Natural killer cell (primary cell): ENCODE data around the gene MCTP1. TPM values are rescaled to one million over a fixed set of nuclear protein-coding genes. Genes with fewer than 3 reads are reported as not detected.
"Not testable (repeated sequence)": the region's sequence is repeated elsewhere in the genome, so short reads cannot be mapped to it uniquely, and the experiment has no call there.

Experiments
- ATAC-seq, 3 donors: fragments of 150-1000 bp in 2 of 3; fragments of 200-7000 bp in 1 of 3; cut with Tn5 transposase; 1 replicate in 1 of 3; 2 replicates in 2 of 3; pipeline ENCODE4 v1.10.0; 2021; ENCODE audit warnings: mild to moderate bottlenecking in 2 of 3, moderate library complexity in 2 of 3
- DNase-seq, 2 donors: peaks; one replicate each; pipeline versions ENCODE4 v3.0.0 to v3.0.0-alpha.2; 2013 to 2021; ENCODE audit warnings: mixed read lengths in 1 of 2
- H3K27ac ChIP-seq: one replicate; pipeline ENCODE4 v1.5.1; 2013; ENCODE audit warnings: mild to moderate bottlenecking, low read length
- H3K27me3 ChIP-seq: one replicate; pipeline ENCODE4 v1.6.1; 2013; ENCODE audit warnings: low read length; ENCODE audit not compliant: control insufficient read depth, insufficient read depth
- H3K36me3 ChIP-seq: one replicate; pipeline ENCODE4 v1.6.1; 2013; ENCODE audit warnings: low read length; ENCODE audit not compliant: control insufficient read depth, insufficient read depth
- H3K4me1 ChIP-seq: one replicate; pipeline ENCODE4 v1.6.1; 2013; ENCODE audit warnings: low read length; ENCODE audit not compliant: control insufficient read depth, insufficient read depth
- H3K4me3 ChIP-seq: one replicate; pipeline ENCODE4 v1.5.1; 2013; ENCODE audit warnings: low read length
- H3K9me3 ChIP-seq: one replicate; pipeline ENCODE4 v1.6.1; 2013; ENCODE audit warnings: low read length; ENCODE audit not compliant: control insufficient read depth, insufficient read depth
- H3K27ac Mint-ChIP-seq, 2 donors: one replicate each; pipeline ENCODE4 v1.8.0; 2022; ENCODE audit warnings: mild to moderate bottlenecking in 2 of 2, mixed read lengths in 2 of 2, moderate library complexity in 1 of 2
- H3K27me3 Mint-ChIP-seq, 2 donors: one replicate each; pipeline ENCODE4 v1.8.0; 2022; ENCODE audit warnings: low read depth in 2 of 2, mixed read lengths in 2 of 2
- H3K36me3 Mint-ChIP-seq: one replicate; pipeline ENCODE4 v1.8.0; 2022; ENCODE audit warnings: mixed read lengths
- H3K4me1 Mint-ChIP-seq, 2 donors: one replicate each; pipeline ENCODE4 v1.8.0; 2022; ENCODE audit warnings: mixed read lengths in 2 of 2
- H3K4me3 Mint-ChIP-seq: one replicate; pipeline ENCODE4 v1.8.0; 2022; ENCODE audit warnings: mild to moderate bottlenecking, moderate library complexity, mixed read lengths
- H3K9me3 Mint-ChIP-seq, 2 donors: one replicate each; pipeline ENCODE4 v1.8.0; 2022; ENCODE audit warnings: mixed read lengths in 2 of 2
- CTCF ChIP-seq: fragments of 200-600 bp; IDR thresholded peaks from one replicate; pipeline ENCODE4 v1.8.0; 2022; ENCODE audit warnings: antibody characterized with exemption
- WGBS: methylation state at CpG from one replicate; pipeline ENCODE4 v1.1.7; 2013; ENCODE audit warnings: missing lambda C conversion rate; ENCODE audit not compliant: insufficient coverage; 5-methylcytosine and 5-hydroxymethylcytosine counted together
- intact Hi-C: fragments of 100-400 bp; cut with micrococcal nuclease; formaldehyde crosslinking; loops from one replicate; pipeline ENCODE4 v1.14.2; 2022
- total RNA-seq, 4 donors: library from RNA; stranded (reverse); fragments of 120-200 nt in 1 of 4; gene quantifications; one replicate each; pipeline versions ENCODE4 v1.2.3 to v1.2.4, GENCODE V29; 2013 to 2022

MCTP1 gene
- total RNA-seq, 3 donors from 2014 or later (not counting 1 experiment from before 2014, with no cell fraction given): 4.7 to 15.1 (median 9.8) TPM

GRCh38 chr5:94847019-94847418 is 437.9 kb downstream of the MCTP1 start:
- Mint-ChIP-seq H3K36me3 (no peaks in the 10 kb centered on the region), H3K9me3 (no peaks in the 10 kb centered on the region), H3K27ac (no peak overlapping the region), H3K4me1 (no peaks in the 10 kb centered on the region), H3K4me3 (no peak overlapping the region), H3K27me3 (no peaks in the 10 kb centered on the region)
- intact Hi-C loops: no loop called here
- WGBS: 78% methylated on average over 4 of the region's 4 CpGs
- no peak for DNase-seq
- Histone ChIP-seq H3K4me3 (no peak overlapping the region), H3K27me3 (no peaks in the 10 kb centered on the region), H3K9me3 (no peaks in the 10 kb centered on the region), H3K4me1 (no peaks in the 10 kb centered on the region), H3K27ac (no peak overlapping the region), H3K36me3 (no peaks in the 10 kb centered on the region)
- no peak for TF ChIP-seq CTCF
- no peak for ATAC-seq

GRCh38 chr5:94845696-94846095 is 439.2 kb downstream of the MCTP1 start:
- H3K4me3 ChIP-seq, H3K27me3 ChIP-seq, H3K9me3 ChIP-seq, H3K9me3 Mint-ChIP-seq, DNase-seq, H3K27ac Mint-ChIP-seq, H3K36me3 Mint-ChIP-seq, H3K27me3 Mint-ChIP-seq, H3K4me1 Mint-ChIP-seq, H3K27ac ChIP-seq, intact Hi-C loops, H3K4me1 ChIP-seq, H3K36me3 ChIP-seq, ATAC-seq, H3K4me3 Mint-ChIP-seq: not testable (repeated sequence)
- WGBS: 100% methylated on average over 1 of the region's 1 CpG

- Mint-ChIP-seq H3K9me3 (no peaks in the 10 kb centered on the region), H3K4me1 (no peaks in the 10 kb centered on the region), H3K36me3 (no peaks in the 10 kb centered on the region), H3K27me3 (no peaks in the 10 kb centered on the region), H3K27ac (no peak overlapping the region), H3K4me3 (no peak overlapping the region)
- no peak for DNase-seq
- intact Hi-C loops: no loop called here
- H3K4me3 ChIP-seq: no peak overlapping the region
- H3K9me3 ChIP-seq: no peaks in the 10 kb centered on the region
- no peak overlapping the region for H3K27ac ChIP-seq
- H3K4me1 ChIP-seq: no peaks in the 10 kb centered on the region
- no peak for ATAC-seq
- no peaks in the 10 kb centered on the region for H3K36me3 ChIP-seq
- 69% methylated on average over 4 of the region's 4 CpGs for WGBS
- no peak for TF ChIP-seq CTCF
- no peaks in the 10 kb centered on the region for H3K27me3 ChIP-seq
These were observed 443.1 kb downstream of the MCTP1 start for GRCh38 chr5:94841598-94842322.

- Mint-ChIP-seq H3K27ac (no peak overlapping the region), H3K4me1 (peaks cover 0 to 4% of the 10 kb centered on the region in 2 donors), H3K36me3 (no peaks in the 10 kb centered on the region), H3K4me3 (no peak overlapping the region), H3K9me3 (no peaks in the 10 kb centered on the region), H3K27me3 (peaks cover 0 to 3% of the 10 kb centered on the region in 2 donors)
- Histone ChIP-seq H3K4me3 (no peak overlapping the region), H3K27ac (no peak overlapping the region), H3K9me3 (no peaks in the 10 kb centered on the region), H3K36me3 (no peaks in the 10 kb centered on the region), H3K4me1 (no peaks in the 10 kb centered on the region), H3K27me3 (no peaks in the 10 kb centered on the region)
- WGBS: 93% methylated on average over 2 of the region's 2 CpGs
- ATAC-seq: no peak
- intact Hi-C loops: no loop called here
- no peak for DNase-seq
- no peak for TF ChIP-seq CTCF
These were observed 451.0 kb downstream of the MCTP1 start for GRCh38 chr5:94833851-94834250.
